ENCODE measurements around the gene R3HDM2. TPM values are rescaled to one million over a fixed set of nuclear protein-coding genes. Genes with fewer than 3 reads are reported as not detected.

Gene R3HDM2
- total and polyA plus RNA-seq, 2 donors (not counting 1 experiment from before 2014, with no cell fraction given), result 104 to 129 TPM

GRCh38 chr12:57370696-57371095, 60.1 kb downstream of the R3HDM2 start:
- Histone ChIP-seq H3K27ac (ENCODE audit: low read length in 2 of 2) (no peak overlapping the region), H3K27me3 (replicated peaks in 1 of 4; ENCODE audit: control extremely low read depth in 1 of 4, control insufficient read depth in 3 of 4, insufficient read depth in 4 of 4, low read length in 3 of 4) (no peaks in the 10 kb centered on the region), H3K4me2 (replicated peaks; ENCODE audit: low read depth, low read length, poor library complexity, severe bottlenecking) (no peak overlapping the region), H2AFZ (ENCODE audit: insufficient read depth, low read depth, low read length, poor library complexity, severe bottlenecking) (no peak overlapping the region), H4K20me1 (ENCODE audit: control insufficient read depth, insufficient read depth, low read length, poor library complexity, severe bottlenecking) (peaks cover 23% of the 10 kb centered on the region), H3K36me3 (replicated peaks in 1 of 2; ENCODE audit: control extremely low read depth in 1 of 2, control insufficient read depth in 1 of 2, extremely low read depth in 1 of 2, insufficient read depth in 2 of 2, low read length in 1 of 2) (peaks cover 1 to 4% of the 10 kb centered on the region in 2 experiments), H3K9ac (ENCODE audit: low read length) (no peak overlapping the region), H3K9me3 (ENCODE audit: control extremely low read depth in 1 of 3, control insufficient read depth in 2 of 3, insufficient read depth in 1 of 3, low read length in 2 of 3) (peaks cover 0 to 10% (median 3%) of the 10 kb centered on the region in 3 donors), H3K79me2 (ENCODE audit: control insufficient read depth, insufficient read depth, low read length) (peaks cover 51% of the 10 kb centered on the region), H3K4me1 (ENCODE audit: control insufficient read depth in 2 of 2, insufficient read depth in 2 of 2, low read length in 2 of 2) (no peaks in the 10 kb centered on the region), H3K4me3 (ENCODE audit: control extremely low read depth in 1 of 5, extremely low read depth in 1 of 5, insufficient read depth in 1 of 5, low read depth in 2 of 5, low read length in 4 of 5) (no peak overlapping the region)
- TF ChIP-seq CTCF (IDR thresholded peaks at IDR 0.05) (no peak), EZH2 (IDR thresholded peaks at IDR 0.05; ENCODE audit: borderline replicate concordance, insufficient read depth, low read depth, low read length, poor library complexity, severe bottlenecking) (no peak)
- Mint-ChIP-seq H3K9me3 (ENCODE audit: insufficient read depth) (peaks cover 6% of the 10 kb centered on the region), H3K27me3 (no peaks in the 10 kb centered on the region), H3K4me3 (no peak overlapping the region), H3K27ac (no peak overlapping the region), H3K4me1 (no peaks in the 10 kb centered on the region)
- intact Hi-C loops (cut with micrococcal nuclease), result no loop called here
- DNase-seq, result no peak
- ChIA-PET CTCF (no interaction called here), POLR2A (interaction anchor here (0.6 kb wide), 1 partner anchor 39 kb away, joined by 3 read pairs; no protein-coding TSS in a partner anchor)
- 100% methylated on average over 1 of the region's 1 CpG for WGBS (ENCODE audit: insufficient coverage)
- ATAC-seq (ENCODE audit: low read depth), result no peak

- POLR2A ChIA-PET, result no interaction called here
- Histone ChIP-seq H3K4me2 (replicated peaks; ENCODE audit: low read depth, low read length, poor library complexity, severe bottlenecking) (no peak overlapping the region), H2AFZ (ENCODE audit: insufficient read depth, low read depth, low read length, poor library complexity, severe bottlenecking) (no peak overlapping the region), H3K27me3 (replicated peaks in 1 of 4; ENCODE audit: control extremely low read depth in 1 of 4, control insufficient read depth in 3 of 4, insufficient read depth in 4 of 4, low read length in 3 of 4) (no peaks in the 10 kb centered on the region), H3K9ac (ENCODE audit: low read length) (no peak overlapping the region), H3K27ac (ENCODE audit: low read length in 2 of 2) (no peak overlapping the region), H3K9me3 (ENCODE audit: control extremely low read depth in 1 of 3, control insufficient read depth in 2 of 3, insufficient read depth in 1 of 3, low read length in 2 of 3) (peaks cover 0 to 10% (median 3%) of the 10 kb centered on the region in 3 donors), H3K36me3 (replicated peaks in 1 of 2; ENCODE audit: control extremely low read depth in 1 of 2, control insufficient read depth in 1 of 2, extremely low read depth in 1 of 2, insufficient read depth in 2 of 2, low read length in 1 of 2) (peaks cover 1 to 4% of the 10 kb centered on the region in 2 experiments), H4K20me1 (ENCODE audit: control insufficient read depth, insufficient read depth, low read length, poor library complexity, severe bottlenecking) (peaks cover 23% of the 10 kb centered on the region), H3K4me1 (ENCODE audit: control insufficient read depth in 2 of 2, insufficient read depth in 2 of 2, low read length in 2 of 2) (no peaks in the 10 kb centered on the region), H3K79me2 (ENCODE audit: control insufficient read depth, insufficient read depth, low read length) (peaks cover 51% of the 10 kb centered on the region), H3K4me3 (ENCODE audit: control extremely low read depth in 1 of 5, extremely low read depth in 1 of 5, insufficient read depth in 1 of 5, low read depth in 2 of 5, low read length in 4 of 5) (no peak overlapping the region)
- CTCF ChIA-PET, result no interaction called here
- Mint-ChIP-seq H3K4me3 (no peak overlapping the region), H3K9me3 (ENCODE audit: insufficient read depth) (peaks cover 6% of the 10 kb centered on the region), H3K27ac (no peak overlapping the region), H3K4me1 (no peaks in the 10 kb centered on the region), H3K27me3 (no peaks in the 10 kb centered on the region)
- TF ChIP-seq CTCF (IDR thresholded peaks at IDR 0.05) (no peak), EZH2 (IDR thresholded peaks at IDR 0.05; ENCODE audit: borderline replicate concordance, insufficient read depth, low read depth, low read length, poor library complexity, severe bottlenecking) (no peak)
- WGBS (ENCODE audit: insufficient coverage), result 100% methylated on average over 5 of the region's 11 CpGs
- DNase-seq (no peak), ATAC-seq (ENCODE audit: low read depth) (no peak)
- intact Hi-C loops (cut with micrococcal nuclease), result no loop called here
Observed at GRCh38 chr12:57370072-57370471, 60.8 kb downstream of the R3HDM2 start.

Data from B cell (primary cell).